Activated CD4-positive, alpha-beta T cell treated with anti-CD3 and anti-CD28 coated beads, Interleukin-2, amount 50 U/mL, for 1 hour (primary cell): ENCODE data around the gene COL23A1.

Experiments used
- DNase-seq: peaks from one replicate; pipeline ENCODE4 v3.0.0-alpha.2; 2020

Gene COL23A1

GRCh38 chr5:178529080-178529479, 61.1 kb downstream of the COL23A1 start:
- no peak for DNase-seq

GRCh38 chr5:178527458-178528307, 62.5 kb downstream of the COL23A1 start:
- DNase-seq = no peak

DNA sequence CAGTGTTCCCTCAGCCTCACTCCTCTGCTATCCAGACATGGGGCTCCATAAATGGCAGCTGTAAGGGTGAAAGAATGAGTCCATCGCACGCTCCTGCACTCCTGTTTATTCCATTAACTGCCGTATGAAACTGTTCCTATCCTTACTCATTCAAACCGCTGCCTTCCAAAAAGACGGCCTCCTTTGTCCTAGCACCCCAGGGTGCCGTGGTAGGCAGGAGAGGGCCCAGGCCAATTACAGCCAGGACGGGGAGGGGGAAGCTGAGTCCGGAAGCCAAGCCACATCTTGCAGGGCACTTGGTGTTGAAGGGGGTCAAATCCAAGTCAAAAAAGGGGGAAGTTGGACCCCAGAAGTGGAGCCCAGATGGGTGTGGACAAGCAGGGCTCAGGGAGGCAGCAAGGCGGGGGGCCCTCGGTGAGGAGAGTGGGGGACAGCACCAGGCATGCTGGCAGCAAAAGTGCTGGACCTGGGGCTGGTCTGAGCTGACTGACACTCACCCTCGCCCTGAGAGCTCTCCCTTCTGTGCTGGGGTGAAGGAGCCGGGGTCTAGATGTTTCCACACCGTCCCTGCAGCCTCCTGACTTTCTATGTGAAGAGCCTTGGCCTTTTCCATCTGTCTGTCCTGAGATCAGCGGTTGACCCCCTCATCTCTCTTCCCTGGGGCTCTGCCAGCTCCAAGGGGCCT, 63.3 kb downstream of the COL23A1 start:
- no peak for DNase-seq

GRCh38 chr5:178525906-178526732, 64.1 kb downstream of the COL23A1 start:
- no peak for DNase-seq

DNA sequence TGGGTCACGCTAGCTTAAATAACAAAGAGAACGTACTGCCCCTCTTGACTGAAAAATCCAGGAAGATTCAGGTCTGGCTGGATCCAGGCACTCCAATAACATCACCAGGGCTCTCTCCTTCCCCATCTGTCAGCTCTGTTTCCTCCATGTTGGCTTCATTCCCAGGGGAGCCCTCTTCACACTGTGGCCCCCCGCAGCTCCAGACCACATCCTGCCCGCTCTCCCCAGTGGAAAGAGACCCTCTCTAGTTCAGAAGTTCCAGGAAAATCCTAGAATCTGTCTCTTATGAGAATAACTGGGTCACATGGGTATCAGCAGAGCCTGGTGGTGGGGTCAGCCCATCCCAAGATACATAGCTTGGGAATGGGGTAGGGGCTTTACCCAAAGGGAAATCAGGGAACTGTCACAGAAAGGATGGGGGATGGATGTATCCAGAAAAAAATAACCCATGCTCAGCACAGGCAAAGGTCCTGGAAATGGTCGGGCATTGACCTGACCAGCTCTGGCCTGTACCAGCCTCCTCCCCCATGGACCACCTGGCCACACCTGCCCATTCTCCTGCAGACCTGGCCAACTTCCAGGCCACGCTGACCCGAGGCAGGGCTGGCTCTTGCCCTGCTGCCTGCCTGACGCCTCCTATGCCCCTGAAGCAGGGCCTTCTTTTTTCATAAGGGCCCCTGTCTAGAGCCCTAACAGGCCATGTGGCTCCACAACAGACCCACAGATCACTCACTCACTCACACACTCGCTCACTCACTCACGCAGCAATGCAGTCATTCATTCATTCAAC, 65.9 kb downstream of the COL23A1 start:
- no peak for DNase-seq

DNA sequence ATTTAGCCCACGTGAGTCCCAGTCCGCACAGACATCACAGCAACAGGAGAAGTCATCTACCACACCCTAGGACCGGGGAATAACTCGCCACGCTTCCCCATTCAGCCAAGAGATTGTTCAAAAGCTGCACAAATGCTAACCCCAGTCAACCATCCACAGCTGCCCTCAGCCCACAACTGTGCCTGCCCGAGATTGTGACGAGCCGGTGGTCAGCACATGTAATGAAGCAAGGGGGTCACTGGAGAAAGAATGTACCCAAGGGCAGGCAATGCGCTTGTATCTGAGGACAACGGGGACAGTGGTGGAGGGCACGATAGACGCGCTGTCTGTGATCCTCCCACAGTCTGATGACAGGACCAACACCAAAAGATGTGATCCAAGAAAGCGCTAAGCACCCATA, 67.8 kb downstream of the COL23A1 start:
- DNase-seq = no peak

DNA sequence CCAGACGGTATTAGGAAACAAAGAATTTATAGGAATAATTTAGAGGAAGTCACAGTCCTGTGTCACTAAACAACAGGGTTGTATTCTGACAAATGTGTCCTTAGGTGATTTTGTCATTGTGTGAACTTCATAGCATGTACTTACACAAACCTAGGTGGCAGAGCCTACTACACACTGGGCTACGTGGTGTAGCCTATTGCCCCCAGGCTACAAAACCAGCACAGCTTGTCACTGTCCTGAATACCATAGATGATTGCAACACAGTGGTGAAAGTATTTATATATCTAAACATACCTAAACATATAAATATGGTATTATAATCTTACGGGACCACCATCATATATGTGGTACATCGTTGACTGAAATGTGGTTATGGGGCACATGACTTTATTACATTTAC, 69.3 kb downstream of the COL23A1 start:
- DNase-seq = no peak

- DNase-seq = no peak
Measured at GRCh38 chr5:178519804-178520203, 70.4 kb downstream of the COL23A1 start.

GRCh38 chr5:178519155-178519554, 71.0 kb downstream of the COL23A1 start:
- DNase-seq = no peak

DNA sequence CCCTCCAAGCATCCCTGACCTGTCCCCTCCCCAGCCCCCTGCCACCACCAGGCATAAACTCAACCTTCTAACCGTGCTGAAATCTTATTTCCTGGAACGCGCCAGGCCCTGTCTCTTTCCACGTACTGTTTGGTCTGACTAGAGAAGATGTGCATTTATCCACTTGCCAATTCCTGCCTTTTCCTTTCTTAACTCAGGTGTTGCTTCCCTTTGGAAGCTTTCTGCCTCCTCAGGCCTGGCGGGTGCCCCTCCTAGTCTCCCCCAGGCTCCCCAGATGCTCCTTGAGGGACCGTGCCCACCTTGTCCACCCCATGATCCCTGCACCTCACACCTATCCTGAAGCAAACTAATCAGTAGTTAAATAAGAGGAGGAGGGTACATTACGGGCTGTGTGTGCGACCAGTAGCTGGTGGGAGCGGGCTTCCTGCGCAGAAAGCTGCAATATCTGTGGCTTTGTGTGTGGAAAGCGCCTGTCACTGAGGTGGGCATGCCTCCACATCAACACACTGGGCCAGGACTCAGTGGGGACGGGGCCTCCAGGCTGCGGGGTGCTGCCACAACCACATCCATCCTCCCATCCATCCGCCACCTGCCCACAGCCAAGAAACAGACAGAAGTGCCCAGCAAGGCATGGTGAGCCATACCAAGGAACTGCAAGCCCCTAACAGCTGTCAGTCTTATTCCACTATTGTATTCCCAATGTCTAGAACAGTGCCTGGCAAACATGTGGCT, 73.5 kb downstream of the COL23A1 start:
- DNase-seq = no peak

DNA sequence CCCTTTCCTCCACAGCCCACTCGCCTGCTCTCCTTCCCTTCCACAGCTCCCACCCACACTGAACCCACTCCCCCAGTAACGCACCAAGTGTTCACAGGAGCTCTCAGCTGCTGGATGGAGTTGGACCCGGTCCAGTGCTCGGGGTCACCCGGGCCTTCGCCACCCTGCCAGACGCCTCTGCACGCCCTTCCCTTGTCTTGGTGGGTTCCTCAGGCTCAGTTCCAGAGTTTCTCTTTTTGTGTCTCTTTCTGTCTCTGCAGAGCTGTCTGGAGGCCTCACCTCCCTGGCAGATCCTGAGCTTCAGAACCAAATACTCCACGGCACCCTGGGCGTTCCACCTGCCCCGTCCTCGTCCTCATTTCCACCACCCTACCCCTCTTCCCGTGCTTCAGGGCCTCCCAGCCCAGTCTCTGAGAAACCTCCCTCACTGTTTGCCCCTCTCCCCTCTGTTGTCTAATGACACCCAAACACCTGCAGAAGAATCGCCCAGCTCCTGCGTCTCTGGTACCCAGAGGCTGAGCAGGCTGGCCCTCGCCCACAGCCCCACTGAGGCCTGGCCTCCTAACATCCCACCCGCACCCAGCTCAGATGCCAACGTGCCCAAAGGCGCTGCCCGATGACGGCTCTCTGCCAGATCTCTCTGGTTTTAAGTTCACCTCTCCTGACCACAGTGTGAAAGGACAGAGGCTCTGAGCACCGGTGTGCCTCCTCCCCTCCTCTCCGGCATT, 74.3 kb downstream of the COL23A1 start:
- DNase-seq = no peak

- no peak for DNase-seq
Measured at GRCh38 chr5:178514851-178515418, 75.3 kb downstream of the COL23A1 start.

DNA sequence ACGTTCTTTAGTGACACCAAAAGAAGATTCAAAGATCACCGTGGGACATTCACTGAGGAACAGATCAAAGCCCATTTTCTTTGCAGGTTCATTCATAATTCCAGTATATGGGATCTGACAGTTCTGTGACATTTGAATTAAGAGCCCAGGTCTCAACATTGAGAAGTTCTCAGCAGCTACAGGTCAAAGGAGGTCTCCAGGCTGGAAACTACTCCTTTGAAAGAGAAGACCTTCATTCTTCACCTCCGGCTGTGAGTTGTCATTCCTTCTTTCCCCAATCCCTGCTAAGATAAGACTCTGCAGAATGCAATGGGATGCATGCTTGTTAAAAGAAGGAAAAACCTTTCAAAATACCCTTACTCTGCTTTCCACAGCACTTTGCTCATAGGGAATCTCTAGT, 79.0 kb downstream of the COL23A1 start:
- DNase-seq = no peak

DNA sequence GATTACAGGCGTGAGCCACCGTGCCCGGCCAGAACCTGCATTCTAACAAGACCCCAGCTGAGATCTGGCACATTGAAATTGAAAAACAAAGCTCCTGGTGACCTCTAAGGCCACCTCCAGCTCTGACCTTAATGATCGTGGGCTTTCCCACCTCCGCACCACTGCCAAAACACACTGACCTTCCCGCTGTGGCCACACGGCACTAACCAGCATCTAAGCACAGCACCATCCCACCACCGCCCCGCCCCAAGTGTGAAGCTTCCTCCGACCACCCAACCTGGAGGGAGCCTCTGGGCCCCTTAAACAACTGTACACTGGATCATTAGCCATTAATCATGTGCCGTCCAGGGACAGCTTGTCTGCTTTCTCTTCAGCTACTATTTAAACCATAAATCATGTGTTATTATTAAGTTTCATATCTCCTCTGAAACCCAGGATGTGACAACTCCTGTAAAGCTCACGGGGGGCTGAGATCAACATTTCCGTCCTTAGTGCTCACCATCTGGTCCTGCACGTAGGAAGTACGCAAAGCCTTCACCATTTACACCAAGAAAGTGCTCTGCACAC, 80.6 kb downstream of the COL23A1 start:
- DNase-seq = no peak

- no peak for DNase-seq
Measured at GRCh38 chr5:178507151-178507932, 82.9 kb downstream of the COL23A1 start.

DNA sequence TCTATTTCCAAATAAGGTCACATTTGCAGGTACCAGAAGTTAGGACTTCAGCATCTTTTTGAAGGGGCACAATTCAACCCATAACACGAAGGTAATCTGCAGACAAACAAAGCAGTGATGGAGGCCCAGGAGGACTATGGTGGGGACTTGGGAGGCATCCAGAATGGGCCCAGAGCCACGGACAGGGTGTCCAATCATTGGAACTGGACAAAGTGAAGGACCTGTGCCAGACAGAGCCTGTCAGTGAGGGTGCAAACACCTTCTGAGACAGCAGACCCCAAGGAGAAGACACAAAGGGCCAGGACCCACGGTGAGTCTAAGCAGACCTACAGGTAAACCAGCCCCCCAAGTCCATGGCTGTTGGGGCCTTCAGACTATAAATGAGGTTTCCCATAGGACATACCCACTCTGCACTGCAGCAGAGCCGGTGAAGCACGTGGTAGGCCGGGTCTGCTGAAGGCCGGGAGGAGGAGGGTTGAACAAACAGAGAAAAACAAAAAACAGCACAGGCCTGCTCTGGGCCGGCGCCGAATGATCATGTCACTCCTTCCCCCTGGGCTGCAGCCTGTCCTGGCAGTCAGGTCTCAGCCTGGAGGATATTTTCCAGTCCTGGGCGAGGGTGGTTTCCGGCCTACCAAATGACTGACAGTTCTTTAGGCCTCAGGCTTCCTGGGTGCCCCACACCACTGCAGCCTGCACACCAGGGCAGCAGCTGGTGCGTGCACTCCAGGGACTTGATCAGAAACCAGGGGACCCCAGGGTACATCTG, 84.4 kb downstream of the COL23A1 start:
- DNase-seq = no peak

GRCh38 chr5:178504340-178504960, 85.7 kb downstream of the COL23A1 start:
- DNase-seq = no peak

- DNase-seq = no peak
Measured at GRCh38 chr5:178502401-178503100, 87.6 kb downstream of the COL23A1 start.
